SW480 (cell line): ENCODE measurements around the gene DOC2A.

Source experiments
- DNase-seq: peaks from one replicate; pipeline ENCODE4 v3.0.0-alpha.2; 2016; ENCODE audit warnings: low spot score

Gene DOC2A

GRCh38 chr16:29989111-29989858, 21.5 kb downstream of the DOC2A start:
- DNase-seq, result no peak

DNA sequence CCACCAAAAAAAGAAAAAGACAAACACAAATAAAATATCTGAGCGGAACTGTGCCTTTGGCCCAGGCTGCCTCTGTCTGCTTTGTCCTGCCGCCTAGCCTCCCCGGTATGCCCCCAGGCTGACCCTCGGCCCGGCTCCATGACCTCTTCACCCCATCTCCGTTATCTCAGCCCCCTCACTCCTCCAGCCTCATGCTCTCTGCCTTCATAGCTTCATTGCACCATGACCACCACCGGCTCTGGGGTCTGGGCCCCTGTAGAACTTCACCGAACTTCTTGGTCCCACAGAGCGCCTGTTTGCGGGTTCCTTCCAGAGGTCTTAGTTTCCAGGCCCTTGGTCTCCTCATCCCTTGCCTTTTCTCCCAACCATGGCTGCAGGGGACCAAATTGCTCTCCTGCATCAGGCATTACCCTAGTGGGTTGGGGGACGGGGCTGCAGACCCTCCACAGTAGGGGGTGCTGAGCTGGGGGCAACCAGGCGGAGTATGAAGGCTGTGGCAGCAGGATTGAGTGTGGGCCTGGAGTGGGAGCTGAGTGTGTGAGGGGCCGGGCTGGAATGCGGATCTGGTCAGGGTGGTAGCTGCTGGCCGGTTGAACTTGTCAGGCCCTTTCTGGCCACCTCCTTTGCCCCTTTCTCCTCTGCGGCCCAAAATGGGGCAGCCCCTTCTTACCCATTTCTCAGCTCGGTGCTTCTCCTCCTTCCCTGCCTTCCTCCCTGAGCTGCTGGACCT, 22.3 kb downstream of the DOC2A start:
- DNase-seq, result no peak

GRCh38 chr16:29987371-29988085, 23.3 kb downstream of the DOC2A start:
- no peak for DNase-seq

- DNase-seq, result no peak
Observed at GRCh38 chr16:29986931-29987330, 23.9 kb downstream of the DOC2A start.

DNA sequence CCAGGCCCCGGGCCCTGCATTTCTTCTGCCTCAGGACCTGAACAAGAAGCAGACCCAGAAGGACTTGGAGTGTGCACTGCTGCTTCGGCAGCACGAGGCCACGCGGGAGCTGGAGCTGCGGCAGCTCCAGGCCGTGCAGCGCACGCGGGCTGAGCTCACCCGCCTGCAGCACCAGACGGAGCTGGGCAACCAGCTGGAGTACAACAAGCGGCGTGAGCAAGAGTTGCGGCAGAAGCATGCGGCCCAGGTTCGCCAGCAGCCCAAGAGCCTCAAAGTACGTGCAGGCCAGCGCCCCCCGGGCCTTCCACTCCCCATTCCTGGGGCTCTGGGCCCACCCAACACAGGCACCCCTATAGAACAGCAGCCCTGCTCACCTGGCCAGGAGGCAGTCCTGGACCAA, 24.6 kb downstream of the DOC2A start:
- DNase-seq, result no peak

GRCh38 chr16:29985271-29985811, 25.5 kb downstream of the DOC2A start:
- no peak for DNase-seq

GRCh38 chr16:29984764-29985147, 26.1 kb downstream of the DOC2A start:
- DNase-seq, result no peak

DNA sequence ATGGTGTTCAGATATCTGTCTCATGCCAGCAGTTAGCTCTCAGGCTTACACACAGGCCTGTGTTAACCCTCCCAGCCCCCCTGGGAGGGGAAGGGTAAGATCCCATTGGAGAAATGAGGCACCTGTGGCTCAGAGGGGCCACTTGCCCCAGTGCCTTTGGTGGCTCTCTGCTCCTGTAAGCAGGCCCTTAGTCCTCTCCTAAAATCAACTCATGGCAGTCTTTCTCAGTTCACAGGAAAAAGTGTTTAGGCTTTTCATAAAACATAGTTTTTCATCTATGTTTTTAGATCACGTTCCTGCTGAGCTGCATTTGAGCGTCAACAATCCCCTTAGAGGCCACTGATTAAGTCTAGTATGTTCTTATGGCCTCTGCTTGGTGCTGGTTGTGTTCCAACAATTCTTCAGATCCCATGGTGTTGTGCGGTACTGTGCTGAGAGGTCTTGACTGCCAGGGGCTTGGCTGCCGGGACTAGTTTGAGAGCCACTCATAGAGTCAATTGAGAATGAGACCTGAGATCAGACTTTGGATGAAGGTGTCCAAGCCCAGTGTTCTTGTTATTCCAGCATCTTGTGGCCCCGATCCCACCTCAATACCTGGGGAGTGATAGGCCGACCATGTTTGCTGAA, 26.6 kb downstream of the DOC2A start:
- no peak for DNase-seq

DNA sequence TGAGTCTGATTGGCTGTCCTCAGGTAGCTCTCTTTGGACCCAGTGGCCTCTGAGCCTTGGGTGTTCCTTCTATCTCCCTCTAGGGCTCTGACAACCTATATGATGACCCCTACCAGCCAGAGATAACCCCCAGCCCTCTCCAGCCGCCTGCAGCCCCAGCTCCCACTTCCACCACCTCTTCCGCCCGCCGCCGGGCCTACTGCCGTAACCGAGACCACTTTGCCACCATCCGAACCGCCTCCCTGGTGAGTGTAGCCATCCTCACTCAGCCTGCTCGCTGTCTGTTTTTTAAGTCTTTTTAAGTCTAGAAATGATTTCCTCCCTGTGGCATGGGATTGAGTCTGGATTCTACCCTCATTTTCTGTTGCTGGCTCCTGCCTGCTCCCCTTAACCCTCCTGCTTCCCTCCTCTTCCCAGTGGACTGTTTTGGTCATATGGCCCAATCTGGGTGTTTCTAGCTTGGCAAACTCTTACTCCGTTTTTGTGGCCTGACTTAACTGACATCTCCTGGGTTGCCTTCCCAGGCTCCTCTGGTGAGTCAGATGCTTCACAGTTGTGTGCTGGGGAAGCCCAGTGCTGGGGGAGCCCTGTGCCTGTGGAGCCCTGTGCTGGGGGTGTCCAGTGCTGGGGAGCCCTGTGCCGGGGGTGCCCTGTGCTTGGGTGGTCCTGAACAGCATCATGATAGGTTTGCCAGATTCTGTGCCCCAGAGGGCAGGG, 27.2 kb downstream of the DOC2A start:
- DNase-seq, result no peak

- DNase-seq, result no peak
Observed at GRCh38 chr16:29982560-29983419, 28.0 kb downstream of the DOC2A start.

- DNase-seq, result no peak
Observed at GRCh38 chr16:29978564-29979270, 32.1 kb downstream of the DOC2A start.

- DNase-seq, result no peak
Observed at GRCh38 chr16:29978081-29978480, 32.7 kb downstream of the DOC2A start.

GRCh38 chr16:29977063-29977825, 33.6 kb downstream of the DOC2A start:
- DNase-seq, result no peak

DNA sequence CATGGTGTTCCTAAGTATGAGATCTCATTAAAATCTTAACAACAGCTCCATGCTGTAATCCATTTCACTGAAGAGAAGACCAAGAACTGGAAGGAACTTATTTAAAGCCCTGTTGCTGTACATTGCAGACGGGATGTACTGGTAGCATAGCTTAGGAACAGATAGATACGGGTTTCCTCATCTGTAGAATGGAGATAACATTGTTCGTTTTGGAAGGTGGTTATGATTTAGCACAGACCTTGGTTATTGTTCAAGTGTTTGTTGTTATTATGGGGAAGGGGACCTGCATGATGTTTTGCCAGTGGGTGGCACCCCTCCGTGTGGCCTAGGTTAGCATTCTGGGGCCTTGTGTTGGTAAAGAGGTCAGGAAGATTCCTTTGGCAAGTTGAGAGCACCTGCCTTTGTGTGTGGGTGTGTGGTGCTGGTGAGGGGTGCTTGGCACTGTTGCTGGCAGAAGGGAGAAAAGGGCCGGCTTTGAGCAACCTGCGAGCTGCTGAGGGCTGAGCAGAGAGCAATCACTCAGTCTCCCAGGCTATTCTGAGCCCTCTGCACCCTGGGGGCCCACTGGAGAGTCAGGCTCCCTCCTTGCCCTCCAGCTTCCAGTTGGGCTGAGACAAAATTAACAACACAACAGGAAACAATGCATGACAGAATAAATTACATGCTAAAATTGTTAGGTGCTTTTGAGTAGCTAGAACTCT, 34.9 kb downstream of the DOC2A start:
- no peak for DNase-seq

- DNase-seq, result no peak
Observed at GRCh38 chr16:29975134-29975538, 35.7 kb downstream of the DOC2A start.

GRCh38 chr16:29974291-29975133, 36.3 kb downstream of the DOC2A start:
- no peak for DNase-seq

DNA sequence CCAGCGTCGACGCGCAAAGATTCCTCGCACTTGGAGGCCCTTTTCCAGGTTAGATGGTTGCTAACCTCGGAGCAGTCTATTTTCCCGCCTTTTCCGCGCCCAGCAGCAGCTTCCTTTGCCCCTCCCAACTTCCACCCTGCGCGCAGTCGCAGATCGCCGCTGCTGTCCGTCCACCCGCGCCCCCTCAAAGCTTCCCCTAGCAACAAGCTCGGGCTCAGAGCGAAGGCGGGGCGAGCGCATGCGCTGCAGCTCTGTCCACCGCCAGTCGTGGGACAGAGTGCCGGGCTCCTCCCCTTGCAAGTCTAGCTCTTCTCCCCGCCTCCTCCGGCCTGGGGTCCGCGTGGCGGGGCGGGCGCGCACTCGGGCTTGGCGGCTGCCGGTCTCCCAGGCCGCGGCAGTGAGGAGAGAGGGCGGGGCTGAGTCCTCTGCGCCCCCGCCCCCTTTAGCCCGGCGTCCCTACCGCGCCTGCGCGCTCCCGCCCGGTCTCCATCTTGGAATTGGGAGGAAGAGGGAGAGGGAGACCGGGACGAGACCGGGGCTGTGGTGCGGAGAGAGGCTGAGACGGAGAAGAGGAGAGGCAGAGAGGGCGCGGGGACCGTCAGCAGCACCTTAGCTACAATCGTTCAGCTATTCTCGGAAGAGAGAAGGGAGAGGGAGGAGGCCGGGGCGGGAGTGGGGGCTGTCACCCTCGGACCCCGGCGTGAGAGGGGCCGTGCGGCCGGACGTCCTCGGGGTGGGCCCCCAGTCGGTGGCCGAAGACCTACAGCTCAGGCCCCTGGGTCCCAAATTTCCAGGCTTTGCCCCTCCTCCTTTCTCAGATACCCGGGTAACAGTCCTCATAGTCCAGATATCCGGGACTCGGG, 37.2 kb downstream of the DOC2A start, which contains the start of gene TAOK2:
Gene TAOK2 (plus strand): TSS at position 485 of the 863 bp plus-strand sequence. CDS start 3,905 bp downstream, outside the sequence.
- DNase-seq, result peak; percentile 98
